Fibroblast of lung (primary cell): ENCODE measurements around the gene IL17RD.

Experiments used
- CTCF ChIP-seq, 2 donors: IDR thresholded peaks in 1 of 2; conservative IDR thresholded peaks in 1 of 2; 1 replicate in 1 of 2; 2 replicates in 1 of 2; pipeline ENCODE4 v1.5.1; 2011 to 2012; ENCODE audit warnings: low read length in 2 of 2, control low read depth in 1 of 2, inconsistent platforms in 1 of 2, low read depth in 1 of 2, mild to moderate bottlenecking in 1 of 2
- EZH2 ChIP-seq: IDR thresholded peaks from 2 replicates; pipeline ENCODE4 v1.5.1; 2012; ENCODE audit warnings: low read length, control low read depth, mild to moderate bottlenecking; ENCODE audit errors: missing control alignments

DNA sequence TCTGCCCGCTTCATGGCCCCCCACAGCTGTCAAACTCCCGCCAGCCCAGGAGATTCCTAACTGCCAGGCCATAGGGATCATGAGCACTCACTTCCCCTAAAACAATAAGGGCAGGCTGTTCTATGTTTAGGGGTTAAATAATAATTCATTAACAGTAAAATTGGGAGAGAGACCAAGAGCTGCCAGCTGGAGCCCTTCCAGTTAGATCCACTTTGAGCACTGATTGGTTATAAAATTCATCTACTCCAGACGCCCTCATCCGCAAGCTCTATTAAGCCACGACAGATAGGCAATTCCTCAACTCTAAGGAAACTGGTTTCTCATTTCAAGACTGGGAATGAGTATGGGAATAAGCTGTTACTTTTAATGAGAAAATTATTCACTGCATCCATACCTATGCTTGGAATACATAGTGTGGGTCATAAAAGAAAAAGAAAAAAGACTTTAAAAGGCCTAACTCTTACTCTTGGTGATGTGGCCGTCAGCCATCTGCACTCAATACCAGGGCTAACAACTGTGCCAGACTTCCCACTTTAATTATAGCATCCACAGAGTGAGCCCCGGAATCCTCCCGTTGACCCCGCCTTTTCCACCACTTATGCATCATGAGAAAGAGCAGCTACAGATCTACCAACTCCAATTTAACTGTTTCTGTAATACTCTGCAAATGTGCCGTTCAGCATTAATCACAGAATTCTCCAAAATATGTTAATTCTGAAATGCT lies 44.5 kb downstream of the IL17RD start:
- TF ChIP-seq CTCF (conservative IDR thresholded peaks at IDR 0.05 in 1 of 2, IDR thresholded peaks at IDR 0.05 in 1 of 2; ENCODE audit: low read depth in 1 of 2, low read length in 2 of 2) (no peak), EZH2 (no peak)
